Testis (tissue), 2 donors: ENCODE data around the gene KRT23.

Experiments
- CTCF ChIP-seq, 3 experiments: fragments of 450-650 bp in 2 of 3; fragments of 200-600 bp in 1 of 3; sonication (generic) in 1 of 3; IDR thresholded peaks; one replicate each; pipeline ENCODE4 v1.5.1; 2016 to 2019; ENCODE audit warnings: antibody characterized with exemption in 3 of 3, mild to moderate bottlenecking in 2 of 3, moderate library complexity in 1 of 3
- POLR2A ChIP-seq: fragments of 450-650 bp; IDR thresholded peaks from one replicate; pipeline ENCODE4 v1.6.1; 2017; ENCODE audit warnings: antibody characterized with exemption, mild to moderate bottlenecking, moderate library complexity

- TF ChIP-seq POLR2A (no peak), CTCF (IDR thresholded peaks at IDR 0.05) (no peak)
These were observed 30.8 kb downstream of the KRT23 start for GRCh38 chr17:40906613-40907012.
